Fibroblast of pulmonary artery (primary cell): Measurements from ENCODE around the gene VAMP5.
A peak's percentile ranks its signal among the peaks of the same experiment; 100 is the strongest.

Source experiments
- DNase-seq: peaks from one replicate; pipeline ENCODE4 v3.0.0-alpha.2; 2010; ENCODE audit warnings: low read depth
- H3K4me3 ChIP-seq: replicated peaks from 2 replicates; pipeline ENCODE4 v1.5.1; 2011; ENCODE audit warnings: low read depth, mild to moderate bottlenecking, control low read depth, low read length, moderate library complexity
- TF ChIP-seq, protein P1 (sequence below): IDR thresholded peaks from 2 replicates; pipeline ENCODE4 v1.5.1; 2011; ENCODE audit warnings: mild to moderate bottlenecking, control low read depth, low read length, inconsistent platforms; ENCODE audit errors: missing control alignments

Gene VAMP5, protein sequence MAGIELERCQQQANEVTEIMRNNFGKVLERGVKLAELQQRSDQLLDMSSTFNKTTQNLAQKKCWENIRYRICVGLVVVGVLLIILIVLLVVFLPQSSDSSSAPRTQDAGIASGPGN

DNA sequence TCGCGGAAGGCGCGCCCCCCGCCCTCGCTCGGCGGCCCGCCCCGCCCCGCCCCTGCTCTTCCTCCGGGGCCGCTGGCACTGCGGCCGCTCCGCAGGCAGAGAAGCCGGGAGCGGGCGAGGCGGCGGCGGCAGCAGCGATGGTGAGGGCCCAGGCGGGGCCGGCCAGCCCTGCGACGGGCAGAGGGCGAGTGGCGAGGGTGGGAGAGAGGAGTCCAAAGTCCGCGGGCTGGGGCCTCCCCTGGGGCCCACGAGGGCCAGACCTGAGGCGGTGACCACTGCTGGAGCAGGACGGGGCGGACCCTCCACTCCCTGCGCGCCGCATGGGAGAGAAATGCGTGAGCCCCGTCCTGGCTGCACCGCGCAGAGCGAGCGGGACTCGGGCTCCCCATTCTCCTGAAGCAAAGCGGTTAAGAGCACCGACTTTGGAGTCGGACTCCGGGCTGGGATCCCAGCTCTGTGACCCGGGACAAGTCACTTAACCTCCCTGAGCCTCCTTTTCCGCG is at the start of gene VAMP5:
TSS of gene VAMP5 (plus strand) at position 78 of the 503 bp plus-strand sequence. CDS start at position 138, 60 bp downstream.
- H3K4me3 ChIP-seq: peak within 1 kb of the TSS; percentile 57
- TF ChIP-seq, protein P1, sequence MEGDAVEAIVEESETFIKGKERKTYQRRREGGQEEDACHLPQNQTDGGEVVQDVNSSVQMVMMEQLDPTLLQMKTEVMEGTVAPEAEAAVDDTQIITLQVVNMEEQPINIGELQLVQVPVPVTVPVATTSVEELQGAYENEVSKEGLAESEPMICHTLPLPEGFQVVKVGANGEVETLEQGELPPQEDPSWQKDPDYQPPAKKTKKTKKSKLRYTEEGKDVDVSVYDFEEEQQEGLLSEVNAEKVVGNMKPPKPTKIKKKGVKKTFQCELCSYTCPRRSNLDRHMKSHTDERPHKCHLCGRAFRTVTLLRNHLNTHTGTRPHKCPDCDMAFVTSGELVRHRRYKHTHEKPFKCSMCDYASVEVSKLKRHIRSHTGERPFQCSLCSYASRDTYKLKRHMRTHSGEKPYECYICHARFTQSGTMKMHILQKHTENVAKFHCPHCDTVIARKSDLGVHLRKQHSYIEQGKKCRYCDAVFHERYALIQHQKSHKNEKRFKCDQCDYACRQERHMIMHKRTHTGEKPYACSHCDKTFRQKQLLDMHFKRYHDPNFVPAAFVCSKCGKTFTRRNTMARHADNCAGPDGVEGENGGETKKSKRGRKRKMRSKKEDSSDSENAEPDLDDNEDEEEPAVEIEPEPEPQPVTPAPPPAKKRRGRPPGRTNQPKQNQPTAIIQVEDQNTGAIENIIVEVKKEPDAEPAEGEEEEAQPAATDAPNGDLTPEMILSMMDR: no peak
- no peak for DNase-seq

DNA sequence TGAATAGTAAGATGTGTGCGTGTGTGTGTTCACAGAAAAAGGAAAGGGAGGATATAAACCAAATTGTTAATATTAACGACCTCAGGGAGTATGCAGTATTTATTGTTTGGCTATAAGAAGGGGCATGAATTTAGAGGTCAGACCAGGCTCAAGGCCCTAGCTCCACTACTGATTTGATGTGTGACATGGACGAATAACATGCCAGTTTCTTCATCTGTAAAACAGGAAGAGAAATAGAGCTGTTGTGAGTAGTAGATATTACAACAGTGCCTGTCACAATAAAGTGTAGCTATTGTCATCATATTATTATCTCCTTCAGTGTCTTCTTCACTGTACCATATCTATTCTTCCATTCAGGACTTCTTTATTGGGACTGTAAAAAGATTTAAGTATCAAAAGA is 49.4 kb upstream of the VAMP5 start:
- no peak for DNase-seq
- TF ChIP-seq, protein P1: no peak
- no peak overlapping the region for H3K4me3 ChIP-seq

DNA sequence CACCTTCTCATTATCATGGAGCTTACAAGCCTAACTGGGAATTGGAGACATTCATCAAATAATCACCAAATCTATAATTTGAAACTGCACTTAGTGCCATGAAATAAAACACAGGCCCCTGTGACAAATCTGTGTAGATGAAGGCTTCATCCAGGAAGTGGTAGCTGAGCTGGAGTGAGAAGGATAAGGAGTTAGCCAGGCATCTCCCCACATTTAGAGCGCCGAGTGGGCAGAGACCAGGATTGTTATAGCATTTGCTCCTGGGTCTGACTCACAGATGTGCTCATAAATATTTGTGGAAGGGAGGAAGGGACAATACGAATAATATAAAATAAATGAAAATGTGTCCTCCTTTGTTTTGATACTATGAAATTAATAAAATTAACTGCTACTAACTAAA is 47.8 kb upstream of the VAMP5 start:
- DNase-seq: peak; percentile 75
- TF ChIP-seq, protein P1: no peak
- no peak overlapping the region for H3K4me3 ChIP-seq

DNA sequence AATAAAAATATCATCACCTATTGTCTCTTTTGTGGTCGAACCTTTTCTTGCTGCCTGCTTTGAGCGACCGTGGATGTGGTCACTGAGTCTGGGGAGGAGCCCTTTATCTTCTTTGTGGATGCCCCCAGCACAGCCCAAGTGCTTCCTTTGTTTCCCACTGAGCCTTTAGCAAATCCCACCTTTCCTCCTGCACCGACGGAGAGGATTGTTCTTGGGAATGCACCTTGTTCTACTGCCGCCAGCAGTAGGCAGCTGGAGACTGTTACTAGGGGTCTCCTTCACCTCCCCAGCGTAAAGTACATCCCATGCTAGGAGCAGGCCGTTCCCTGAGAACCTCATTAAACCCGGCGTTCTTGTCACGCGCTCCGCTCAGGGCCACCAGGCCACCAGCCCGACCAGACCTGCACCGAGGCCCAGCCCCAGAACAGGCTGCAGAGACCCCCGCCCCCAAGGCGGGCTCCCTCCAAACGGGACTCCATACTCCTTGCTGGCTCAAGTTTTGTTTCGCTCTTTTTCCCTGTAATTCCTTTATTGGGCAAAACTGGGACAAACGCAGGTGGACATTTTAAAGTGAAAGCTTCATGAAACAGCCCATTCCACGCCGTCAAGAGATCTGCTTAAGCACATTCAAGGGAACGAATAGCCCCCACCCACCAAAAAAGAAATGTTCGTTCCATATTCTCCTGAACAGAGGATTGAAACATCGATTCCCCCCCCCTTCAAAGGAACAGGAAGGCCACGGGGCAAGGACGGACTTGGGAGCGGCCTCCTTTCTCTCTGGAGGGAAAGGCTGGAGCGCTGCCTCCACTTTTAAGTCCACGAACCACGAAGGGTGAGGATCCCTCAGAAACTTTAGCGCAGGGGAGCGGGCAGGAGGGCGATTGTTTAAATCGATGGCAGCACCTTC is 46.4 kb upstream of the VAMP5 start:
- TF ChIP-seq, protein P1: no peak
- DNase-seq: peak; percentile 38
- peak overlapping the region; percentile 95 for H3K4me3 ChIP-seq

DNA sequence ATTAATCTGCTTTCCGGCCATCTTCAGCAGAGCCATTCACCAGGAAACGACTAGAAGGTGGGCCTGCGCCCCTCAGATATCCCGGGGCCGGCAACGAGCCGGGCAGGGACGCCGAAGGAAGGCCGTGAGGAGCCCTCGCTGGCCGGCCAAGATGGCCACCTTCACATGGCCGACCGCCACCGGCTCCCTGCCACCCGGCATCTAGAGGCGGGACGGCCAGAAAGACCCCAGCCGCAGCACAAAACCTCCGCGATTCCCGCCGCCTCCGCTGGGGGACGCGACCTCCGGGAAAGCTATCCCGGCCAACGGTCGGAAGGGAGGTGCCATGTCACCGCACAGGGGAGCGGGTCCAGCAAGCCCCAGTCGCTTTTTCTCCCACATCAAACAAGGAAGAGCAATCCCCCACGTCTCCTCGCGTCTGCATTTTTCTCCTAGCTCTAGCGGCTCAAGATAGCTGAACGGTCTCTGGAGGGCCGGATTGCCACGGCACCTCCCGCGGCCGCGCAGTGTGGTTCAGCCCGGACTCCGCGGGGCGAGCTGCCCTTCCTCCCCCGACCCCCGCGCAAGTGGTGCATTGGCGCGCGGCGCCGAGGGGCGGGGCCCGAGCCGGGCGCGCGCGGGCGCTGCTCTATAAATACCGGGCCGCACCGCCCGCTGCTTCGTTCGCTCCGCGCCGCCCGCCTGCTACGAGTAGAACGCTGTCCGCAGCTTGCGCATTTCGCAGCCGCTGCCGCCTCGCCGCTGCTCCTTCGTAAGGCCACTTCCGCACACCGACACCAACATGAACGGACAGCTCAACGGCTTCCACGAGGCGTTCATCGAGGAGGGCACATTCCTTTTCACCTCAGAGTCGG is 45.5 kb upstream of the VAMP5 start, which contains the start of gene MAT2A:
TSS of gene MAT2A (plus strand) at position 662 of the 854 bp plus-strand sequence. CDS start at position 782, 120 bp downstream.
- peak within 1 kb of the TSS; percentile 95 for H3K4me3 ChIP-seq
- peak; percentile 93 for DNase-seq
- TF ChIP-seq, protein P1: peak; percentile 66

DNA sequence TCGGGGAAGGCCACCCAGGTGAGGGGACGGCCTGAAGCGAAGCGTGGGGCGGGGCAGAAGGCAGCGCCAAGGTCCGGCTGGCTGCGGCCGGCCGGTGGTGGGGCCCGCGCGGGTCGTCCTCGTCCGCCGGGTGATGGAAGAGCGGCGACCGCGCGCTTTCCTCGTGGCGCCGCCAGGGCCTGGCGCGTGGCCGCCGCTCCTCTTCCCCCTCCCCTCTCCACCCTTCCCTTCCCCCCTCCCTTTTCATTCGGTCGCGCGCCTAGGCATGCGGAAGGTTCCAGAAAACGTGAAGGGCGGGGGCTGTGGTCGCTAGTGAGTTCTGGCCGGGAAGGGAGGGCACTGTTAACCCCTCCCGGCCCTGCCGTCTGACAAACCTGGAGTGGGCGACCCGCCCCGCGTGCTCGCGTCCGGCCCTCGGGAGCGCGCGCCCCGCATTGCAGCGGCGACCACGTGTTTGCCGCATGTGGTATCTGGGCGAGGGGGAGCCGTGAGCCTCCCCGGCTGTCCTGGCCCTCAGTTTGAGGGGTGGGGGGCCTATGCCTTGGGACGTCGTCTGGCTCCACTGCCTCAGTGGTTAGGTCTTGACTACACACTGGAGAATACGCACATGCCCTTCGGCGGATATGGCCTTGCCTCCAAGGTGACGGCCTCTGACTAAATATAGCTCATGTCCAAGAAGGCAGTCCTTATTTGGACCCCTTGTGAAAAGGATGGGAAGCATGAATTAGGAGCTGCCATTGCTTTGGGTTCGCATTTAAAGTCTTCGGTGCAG is 44.7 kb upstream of the VAMP5 start:
- TF ChIP-seq, protein P1: no peak
- peak overlapping the region; percentile 95 for H3K4me3 ChIP-seq
- peak; percentile 63 for DNase-seq
